HEK293T (cell line): ENCODE data around the gene JCAD.

Experiments
- ARNT ChIP-seq: fragments of 450-650 bp; IDR thresholded peaks from 2 replicates; pipeline ENCODE4 v1.6.1; 2017; ENCODE audit warnings: mild to moderate bottlenecking
- BHLHE40 ChIP-seq: fragments of 450-650 bp; IDR thresholded peaks from 2 replicates; pipeline ENCODE4 v1.6.1; 2016; ENCODE audit warnings: mild to moderate bottlenecking, moderate library complexity, borderline replicate concordance
- CTBP1 ChIP-seq: fragments of 450-650 bp; IDR thresholded peaks from 2 replicates; pipeline ENCODE4 v1.6.1; 2016; ENCODE audit warnings: borderline replicate concordance
- ELF4 ChIP-seq: fragments of 450-650 bp; IDR thresholded peaks from 2 replicates; pipeline ENCODE4 v1.6.1; 2017; ENCODE audit warnings: antibody characterized with exemption
- FOXA1 ChIP-seq: fragments of 450-650 bp; IDR thresholded peaks from 2 replicates; pipeline ENCODE4 v1.6.1; 2016; ENCODE audit warnings: mild to moderate bottlenecking
- FOXK2 ChIP-seq: fragments of 450-650 bp; IDR thresholded peaks from 2 replicates; pipeline ENCODE4 v1.6.1; 2016; ENCODE audit warnings: mild to moderate bottlenecking
- FOXM1 ChIP-seq: fragments of 450-650 bp; IDR thresholded peaks from 2 replicates; pipeline ENCODE4 v1.6.1; 2017; ENCODE audit warnings: mild to moderate bottlenecking, borderline replicate concordance
- HDGF ChIP-seq: fragments of 450-650 bp; IDR thresholded peaks from 2 replicates; pipeline ENCODE4 v1.6.1; 2017; ENCODE audit warnings: antibody characterized with exemption, borderline replicate concordance
- L3MBTL2 ChIP-seq: fragments of 450-650 bp; conservative IDR thresholded peaks from 2 replicates; pipeline ENCODE4 v1.6.1; 2016; ENCODE audit warnings: mild to moderate bottlenecking
- SP1 ChIP-seq: fragments of 450-650 bp; IDR thresholded peaks from 2 replicates; pipeline ENCODE4 v1.6.1; 2017
- SUZ12 ChIP-seq: fragments of 450-650 bp; IDR thresholded peaks from 2 replicates; pipeline ENCODE4 v1.6.1; 2016; ENCODE audit warnings: mild to moderate bottlenecking
- TARDBP ChIP-seq: fragments of 450-650 bp; IDR thresholded peaks from 2 replicates; pipeline ENCODE4 v1.6.1; 2016

- TF ChIP-seq SUZ12 (no peak), SP1 (no peak), BHLHE40 (no peak), CTBP1 (no peak), HDGF (no peak), FOXA1 (no peak), FOXM1 (no peak), ELF4 (no peak), ARNT (no peak), L3MBTL2 (no peak), FOXK2 (no peak), TARDBP (no peak)
Observed at GRCh38 chr10:29974773-29975172, 84.6 kb downstream of the JCAD start.
